HFFc6 (cell line): ENCODE data around the gene ZNF579. TPM values are rescaled to one million over a fixed set of nuclear protein-coding genes. Genes with fewer than 3 reads are reported as not detected.

Source experiments
- DNase-seq: peaks from one replicate; pipeline ENCODE4 v3.0.0-alpha.2; 2018
- H3K27ac Mint-ChIP-seq: 2 replicates; pipeline ENCODE4 v1.8.0; 2020; ENCODE audit warnings: mild to moderate bottlenecking, mixed read lengths
- H3K27me3 Mint-ChIP-seq: 2 replicates; pipeline ENCODE4 v1.8.0; 2021; ENCODE audit warnings: mild to moderate bottlenecking, moderate library complexity, mixed read lengths; ENCODE audit not compliant: insufficient read depth
- H3K36me3 Mint-ChIP-seq: 2 replicates; pipeline ENCODE4 v1.8.0; 2021; ENCODE audit warnings: low read depth, mixed read lengths
- H3K4me1 Mint-ChIP-seq: 2 replicates; pipeline ENCODE4 v1.8.0; 2020; ENCODE audit warnings: low read depth, mixed read lengths
- H3K4me3 Mint-ChIP-seq: 2 replicates; pipeline ENCODE4 v1.8.0; 2020; ENCODE audit warnings: mild to moderate bottlenecking, moderate library complexity, mixed read lengths
- H3K9me3 Mint-ChIP-seq: 2 replicates; pipeline ENCODE4 v1.8.0; 2020; ENCODE audit warnings: mild to moderate bottlenecking, mixed read lengths
- CTCF ChIP-seq: fragments of 200-600 bp; sonication (generic); IDR thresholded peaks from 2 replicates; pipeline ENCODE4 v1.5.0; 2021; ENCODE audit warnings: antibody characterized with exemption, mild to moderate bottlenecking
- total RNA-seq, 6 experiments: library from RNA; stranded (reverse); fragmentation: NEBNext Ultra II Directional; extraction: Animal tissue kit (Norgen Biotek cat#: 25700); gene quantifications; 2 replicates in 1 of 6; 3 replicates in 5 of 6; pipeline ENCODE4 v1.2.3, GENCODE V29; 2021

Gene ZNF579
- total RNA-seq, 6 experiments from 2014 or later = 19.0 to 24.3 (median 22.0) TPM

- DNase-seq = no peak
- no peak for TF ChIP-seq CTCF
- Mint-ChIP-seq H3K4me1 (peaks cover 8% of the 10 kb centered on the region), H3K36me3 (peaks cover 30% of the 10 kb centered on the region), H3K4me3 (no peak overlapping the region), H3K27ac (no peak overlapping the region), H3K27me3 (peaks cover 1% of the 10 kb centered on the region), H3K9me3 (peaks cover 3% of the 10 kb centered on the region)
These were observed 34.3 kb upstream of the ZNF579 start for GRCh38 chr19:55614711-55615542.

GRCh38 chr19:55613930-55614710, 33.5 kb upstream of the ZNF579 start:
- peaks cover 1% of the 10 kb centered on the region; the same call in 1 of the 2 replicates for H3K27me3 Mint-ChIP-seq
- H3K4me3 Mint-ChIP-seq = no peak overlapping the region
- no peaks in the 10 kb centered on the region; the same call in 1 of the 2 replicates for H3K4me1 Mint-ChIP-seq
- H3K36me3 Mint-ChIP-seq = peaks cover 32% of the 10 kb centered on the region
- no peak for TF ChIP-seq CTCF
- H3K9me3 Mint-ChIP-seq = peaks cover 7% of the 10 kb centered on the region
- no peak for DNase-seq
- no peak overlapping the region for H3K27ac Mint-ChIP-seq

GRCh38 chr19:55613396-55613795, 32.7 kb upstream of the ZNF579 start:
- no peak for TF ChIP-seq CTCF
- DNase-seq = no peak
- H3K27me3 Mint-ChIP-seq = peaks cover 1% of the 10 kb centered on the region; the same call in 1 of the 2 replicates
- peaks cover 4% of the 10 kb centered on the region; the same call in 1 of the 2 replicates for H3K4me1 Mint-ChIP-seq
- no peak overlapping the region for H3K27ac Mint-ChIP-seq
- H3K36me3 Mint-ChIP-seq = peaks cover 37% of the 10 kb centered on the region
- peaks cover 7% of the 10 kb centered on the region for H3K9me3 Mint-ChIP-seq
- H3K4me3 Mint-ChIP-seq = no peak overlapping the region

GRCh38 chr19:55611983-55612645, 31.5 kb upstream of the ZNF579 start:
- Mint-ChIP-seq H3K4me1 (peaks cover 16% of the 10 kb centered on the region), H3K27me3 (peaks cover 1% of the 10 kb centered on the region; the same call in 1 of the 2 replicates), H3K27ac (no peak overlapping the region), H3K4me3 (no peak overlapping the region), H3K9me3 (peaks cover 7% of the 10 kb centered on the region), H3K36me3 (peaks cover 39% of the 10 kb centered on the region)
- no peak for TF ChIP-seq CTCF
- no peak for DNase-seq

GRCh38 chr19:55611300-55611982, 30.8 kb upstream of the ZNF579 start:
- DNase-seq = no peak
- no peak overlapping the region for H3K4me3 Mint-ChIP-seq
- H3K4me1 Mint-ChIP-seq = peaks cover 23% of the 10 kb centered on the region
- peaks cover 45% of the 10 kb centered on the region for H3K36me3 Mint-ChIP-seq
- H3K27ac Mint-ChIP-seq = no peak overlapping the region
- H3K27me3 Mint-ChIP-seq = peaks cover 1% of the 10 kb centered on the region; the same call in 1 of the 2 replicates
- TF ChIP-seq CTCF = no peak
- H3K9me3 Mint-ChIP-seq = peaks cover 7% of the 10 kb centered on the region
